GM12874 (cell line): ENCODE data around the gene SLTM.
A peak's percentile ranks its signal among the peaks of the same experiment; 100 is the strongest.

Source experiments
- TF ChIP-seq, protein P1 (sequence below): IDR thresholded peaks from 2 replicates; pipeline ENCODE4 v1.5.1; 2011; ENCODE audit warnings: low read depth, mild to moderate bottlenecking, control low read depth, low read length, moderate library complexity; ENCODE audit not compliant: insufficient read depth

The SLTM gene

GRCh38 chr15:58962662-58963565 lies 29.4 kb upstream of the SLTM start:
- TF ChIP-seq, protein P1, sequence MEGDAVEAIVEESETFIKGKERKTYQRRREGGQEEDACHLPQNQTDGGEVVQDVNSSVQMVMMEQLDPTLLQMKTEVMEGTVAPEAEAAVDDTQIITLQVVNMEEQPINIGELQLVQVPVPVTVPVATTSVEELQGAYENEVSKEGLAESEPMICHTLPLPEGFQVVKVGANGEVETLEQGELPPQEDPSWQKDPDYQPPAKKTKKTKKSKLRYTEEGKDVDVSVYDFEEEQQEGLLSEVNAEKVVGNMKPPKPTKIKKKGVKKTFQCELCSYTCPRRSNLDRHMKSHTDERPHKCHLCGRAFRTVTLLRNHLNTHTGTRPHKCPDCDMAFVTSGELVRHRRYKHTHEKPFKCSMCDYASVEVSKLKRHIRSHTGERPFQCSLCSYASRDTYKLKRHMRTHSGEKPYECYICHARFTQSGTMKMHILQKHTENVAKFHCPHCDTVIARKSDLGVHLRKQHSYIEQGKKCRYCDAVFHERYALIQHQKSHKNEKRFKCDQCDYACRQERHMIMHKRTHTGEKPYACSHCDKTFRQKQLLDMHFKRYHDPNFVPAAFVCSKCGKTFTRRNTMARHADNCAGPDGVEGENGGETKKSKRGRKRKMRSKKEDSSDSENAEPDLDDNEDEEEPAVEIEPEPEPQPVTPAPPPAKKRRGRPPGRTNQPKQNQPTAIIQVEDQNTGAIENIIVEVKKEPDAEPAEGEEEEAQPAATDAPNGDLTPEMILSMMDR, result no peak

- TF ChIP-seq, protein P1, result no peak
These were observed 28.7 kb upstream of the SLTM start for GRCh38 chr15:58962136-58962535.

DNA sequence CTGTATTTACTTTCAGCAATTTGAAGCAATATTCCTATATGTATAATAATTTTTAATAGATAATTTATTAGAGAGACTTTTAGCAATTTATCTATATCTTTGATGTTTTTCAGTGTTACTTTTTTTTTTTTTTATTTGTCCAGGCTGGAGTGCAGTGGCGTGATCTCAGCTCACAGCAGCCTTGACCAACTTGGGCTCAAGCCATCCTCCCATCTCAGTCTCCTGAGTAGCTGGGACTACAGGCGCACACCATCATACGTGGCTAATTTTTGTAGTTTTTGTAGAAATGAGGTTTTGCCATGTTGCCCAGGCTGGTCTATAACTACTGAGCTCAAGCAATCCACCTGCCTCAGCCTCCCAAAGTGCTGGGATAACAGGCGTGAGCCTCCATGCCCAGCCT lies 25.3 kb upstream of the SLTM start:
- TF ChIP-seq, protein P1, result no peak

GRCh38 chr15:58957101-58957973 lies 23.9 kb upstream of the SLTM start:
- TF ChIP-seq, protein P1, result peak; percentile 72

GRCh38 chr15:58952751-58953150 lies 19.3 kb upstream of the SLTM start:
- TF ChIP-seq, protein P1, result no peak

DNA sequence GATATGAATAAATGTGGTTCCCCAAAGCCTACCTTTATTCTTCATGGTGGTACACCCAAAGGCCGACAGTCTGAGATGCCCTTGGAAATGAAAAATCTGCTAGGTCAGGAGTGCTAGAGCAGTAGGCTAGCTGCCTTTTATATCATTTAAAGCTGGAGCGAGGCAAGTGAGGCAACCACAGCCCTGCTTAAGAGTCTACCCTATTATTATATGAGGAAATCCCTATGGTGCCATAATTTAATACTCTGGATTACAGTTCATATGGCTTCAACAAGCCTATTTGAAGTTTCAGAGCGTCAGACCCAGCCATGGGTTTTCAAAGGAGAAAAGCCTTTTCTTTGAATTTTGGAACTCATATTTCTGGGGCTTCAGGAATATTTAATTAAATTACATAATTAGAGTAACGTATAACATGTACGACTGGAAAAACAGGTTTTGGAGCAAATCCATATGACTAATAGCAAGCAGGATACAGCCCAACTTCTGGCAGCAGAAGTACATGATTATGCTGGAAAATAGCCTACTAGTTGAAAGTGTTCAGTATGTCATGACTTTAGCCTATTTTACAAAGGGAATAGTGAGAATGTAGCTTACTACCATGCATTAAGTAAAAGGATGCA lies 18.0 kb upstream of the SLTM start:
- TF ChIP-seq, protein P1, result no peak

DNA sequence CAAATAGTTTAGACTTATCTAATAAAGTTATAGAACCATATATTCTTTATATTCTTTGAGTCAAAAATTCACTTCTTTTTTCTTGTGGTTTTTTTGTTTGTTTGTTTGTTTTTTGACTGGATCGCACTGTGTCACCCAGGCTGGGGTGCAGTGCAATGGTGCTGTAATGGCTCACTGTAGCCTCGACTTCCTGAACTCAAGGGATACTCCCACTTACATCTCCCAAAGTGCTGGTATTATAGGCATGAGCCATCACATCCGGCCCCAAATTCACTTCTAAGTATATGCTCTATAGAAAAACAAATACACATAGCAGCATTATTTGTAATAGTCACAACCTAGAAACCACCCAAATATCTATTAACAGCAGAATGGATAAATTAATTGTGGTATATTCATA lies 13.7 kb upstream of the SLTM start:
- TF ChIP-seq, protein P1, result no peak
